Neural cell (in vitro differentiated cells): ENCODE results near the gene PWWP2A. TPM values are rescaled to one million over a fixed set of nuclear protein-coding genes. Genes with fewer than 3 reads are reported as not detected.
"Not testable (repeated sequence)": the region's sequence is repeated elsewhere in the genome, so short reads cannot be mapped to it uniquely, and the experiment has no call there.

Experiments
- H2AFZ ChIP-seq: fragments of 200-600, 300-800 bp; sonication (generic), shearing (Covaris generic); 2 replicates; pipeline ENCODE4 v1.6.0; 2014; ENCODE audit warnings: low read depth, mild to moderate bottlenecking, antibody characterized with exemption, low read length, moderate library complexity
- H3F3A ChIP-seq: fragments of 200-600 bp; shearing (Covaris generic); 2 replicates; pipeline ENCODE4 v1.6.1; 2016; ENCODE audit warnings: mild to moderate bottlenecking, moderate library complexity, mixed read lengths, antibody characterized with exemption, low read length; ENCODE audit not compliant: insufficient read depth, poor library complexity, severe bottlenecking
- H3K27ac ChIP-seq: fragments of 200-600, 300-800 bp; sonication (generic), shearing (Covaris generic); 2 replicates; pipeline ENCODE4 v1.5.1; 2014; ENCODE audit warnings: mild to moderate bottlenecking, low read length, moderate library complexity
- H3K27me3 ChIP-seq: fragments of 300-800, 200-600 bp; sonication (generic), shearing (Covaris generic); 2 replicates; pipeline ENCODE4 v1.6.0; 2014; ENCODE audit warnings: mild to moderate bottlenecking, low read depth, low read length, moderate library complexity; ENCODE audit not compliant: insufficient read depth
- H3K36me3 ChIP-seq: fragments of 300-800, 200-600 bp; sonication (generic), shearing (Covaris generic); 2 replicates; pipeline ENCODE4 v1.5.1; 2014; ENCODE audit warnings: mild to moderate bottlenecking, antibody characterized with exemption, low read length, moderate library complexity; ENCODE audit not compliant: insufficient read depth
- H3K4me2 ChIP-seq: fragments of 300-800, 200-600 bp; sonication (generic), shearing (Covaris generic); 2 replicates; pipeline ENCODE4 v1.6.0; 2014; ENCODE audit warnings: mild to moderate bottlenecking, low read length
- H3K4me3 ChIP-seq: fragments of 300-800, 200-600 bp; sonication (generic), shearing (Covaris generic); 2 replicates; pipeline ENCODE4 v1.5.1; 2014; ENCODE audit warnings: mild to moderate bottlenecking, low read length, moderate library complexity
- H3K79me2 ChIP-seq: fragments of 200-600 bp; shearing (Covaris generic); replicated peaks from 2 replicates; pipeline ENCODE4 v1.6.0; 2014; ENCODE audit warnings: mild to moderate bottlenecking, low read length, moderate library complexity; ENCODE audit not compliant: insufficient read depth
- H3K9ac ChIP-seq: fragments of 300-800, 200-600 bp; sonication (generic), shearing (Covaris generic); 2 replicates; pipeline ENCODE4 v1.6.1; 2016; ENCODE audit warnings: mild to moderate bottlenecking, low read length, mixed read lengths
- H3K9me2 ChIP-seq: fragments of 200-600 bp; shearing (Covaris generic); 2 replicates; pipeline ENCODE4 v1.6.1; 2016; ENCODE audit warnings: mild to moderate bottlenecking, low read length, mixed read lengths; ENCODE audit not compliant: insufficient read depth
- H3K9me3 ChIP-seq: fragments of 200-600, 300-800 bp; sonication (generic), shearing (Covaris generic); 2 replicates; pipeline ENCODE4 v1.6.1; 2016; ENCODE audit warnings: mild to moderate bottlenecking, mixed run types, low read length, moderate library complexity, mixed read lengths
- H4K20me1 ChIP-seq: fragments of 200-600 bp; shearing (Covaris generic); 2 replicates; pipeline ENCODE4 v1.6.1; 2016; ENCODE audit warnings: mild to moderate bottlenecking, mixed run types; ENCODE audit not compliant: insufficient read depth
- EP300 ChIP-seq: fragments of 450-650 bp; conservative IDR thresholded peaks from 2 replicates; pipeline ENCODE4 v1.6.1; 2014; ENCODE audit warnings: antibody characterized with exemption, mild to moderate bottlenecking, moderate library complexity; ENCODE audit not compliant: poor library complexity, severe bottlenecking
- EZH2 ChIP-seq: fragments of 200-600, 300-800 bp; shearing (Covaris generic), sonication (generic); IDR thresholded peaks from 2 replicates; pipeline ENCODE4 v1.6.1; 2014; ENCODE audit warnings: antibody characterized with exemption, low read length, borderline replicate concordance, mild to moderate bottlenecking; ENCODE audit not compliant: insufficient read depth, poor library complexity, severe bottlenecking
- MXI1 ChIP-seq: fragments of 450-650 bp; conservative IDR thresholded peaks from 2 replicates; pipeline ENCODE4 v1.6.1; 2014; ENCODE audit warnings: antibody characterized with exemption, mild to moderate bottlenecking; ENCODE audit not compliant: poor library complexity, severe bottlenecking
- POLR2AphosphoS5 ChIP-seq: IDR thresholded peaks from 2 replicates; pipeline ENCODE4 v1.6.1; 2012
- RAD21 ChIP-seq: fragments of 450-650 bp; conservative IDR thresholded peaks from 2 replicates; pipeline ENCODE4 v1.6.1; 2014; ENCODE audit warnings: antibody characterized with exemption, mild to moderate bottlenecking, moderate library complexity
- REST ChIP-seq: IDR thresholded peaks from 2 replicates; pipeline ENCODE4 v1.6.1; 2012; ENCODE audit warnings: borderline replicate concordance
- SMC3 ChIP-seq: fragments of 450-650 bp; conservative IDR thresholded peaks from 2 replicates; pipeline ENCODE4 v1.6.1; 2014; ENCODE audit warnings: antibody characterized with exemption, mild to moderate bottlenecking, moderate library complexity; ENCODE audit not compliant: poor library complexity
- TAF1 ChIP-seq: IDR thresholded peaks from 2 replicates; pipeline ENCODE4 v1.6.1; 2012; ENCODE audit warnings: low read depth
- polyA plus RNA-seq: library from polyadenylated mRNA; depleted of rRNA; stranded (reverse); fragments of >200 nt; gene quantifications from 2 replicates; pipeline ENCODE4 v1.2.3, GENCODE V29; 2014
- TF ChIP-seq, protein P1 (sequence below): fragments of 450-650 bp; IDR thresholded peaks from 2 replicates; pipeline ENCODE4 v1.5.1; 2014; ENCODE audit warnings: antibody characterized with exemption, mild to moderate bottlenecking, moderate library complexity; ENCODE audit not compliant: poor library complexity, severe bottlenecking

The PWWP2A gene
- polyA plus RNA-seq, 1 donor from 2014 or later: 37.2 TPM

- no peaks in the 10 kb centered on the region for H4K20me1 ChIP-seq
- no peak overlapping the region for H3K4me3 ChIP-seq
- H3K9ac ChIP-seq: no peak overlapping the region
- H2AFZ ChIP-seq: no peak overlapping the region
- no peaks in the 10 kb centered on the region for H3F3A ChIP-seq
- no peaks in the 10 kb centered on the region for H3K27me3 ChIP-seq
- H3K4me2 ChIP-seq: no peak overlapping the region
- H3K9me2 ChIP-seq: no peaks in the 10 kb centered on the region
- TF ChIP-seq EZH2: no peak
- no peak for TF ChIP-seq MXI1
- no peak overlapping the region for H3K27ac ChIP-seq
- no peaks in the 10 kb centered on the region for H3K9me3 ChIP-seq
- no peaks in the 10 kb centered on the region for H3K36me3 ChIP-seq
- H3K79me2 ChIP-seq: no peaks in the 10 kb centered on the region
Observed at GRCh38 chr5:160161626-160162025, 42.4 kb upstream of the PWWP2A start.

- not testable (repeated sequence) for H3K4me2 ChIP-seq, H3K9me2 ChIP-seq, H3K27me3 ChIP-seq, H3K36me3 ChIP-seq, H3K27ac ChIP-seq, H2AFZ ChIP-seq, H3F3A ChIP-seq, H4K20me1 ChIP-seq, H3K79me2 ChIP-seq, H3K9me3 ChIP-seq, H3K4me3 ChIP-seq, H3K9ac ChIP-seq
Observed at GRCh38 chr5:160160875-160161274, 41.6 kb upstream of the PWWP2A start.

GRCh38 chr5:160159991-160160792, 40.9 kb upstream of the PWWP2A start:
- no peak overlapping the region for H3K4me3 ChIP-seq
- no peaks in the 10 kb centered on the region for H3K79me2 ChIP-seq
- H3K27me3 ChIP-seq: no peaks in the 10 kb centered on the region
- no peak overlapping the region for H3K9ac ChIP-seq
- H3K4me2 ChIP-seq: no peak overlapping the region
- H3F3A ChIP-seq: no peaks in the 10 kb centered on the region
- H2AFZ ChIP-seq: no peak overlapping the region
- H3K9me3 ChIP-seq: no peaks in the 10 kb centered on the region
- no peaks in the 10 kb centered on the region for H3K36me3 ChIP-seq
- no peaks in the 10 kb centered on the region for H4K20me1 ChIP-seq
- no peaks in the 10 kb centered on the region for H3K9me2 ChIP-seq
- no peak overlapping the region for H3K27ac ChIP-seq
- no peak for TF ChIP-seq EZH2
- no peak for TF ChIP-seq MXI1
- no peak for TF ChIP-seq REST
- TF ChIP-seq SMC3: no peak
- no peak for TF ChIP-seq POLR2AphosphoS5
- TF ChIP-seq TAF1: no peak
- no peak for TF ChIP-seq RAD21
- TF ChIP-seq, protein P1, sequence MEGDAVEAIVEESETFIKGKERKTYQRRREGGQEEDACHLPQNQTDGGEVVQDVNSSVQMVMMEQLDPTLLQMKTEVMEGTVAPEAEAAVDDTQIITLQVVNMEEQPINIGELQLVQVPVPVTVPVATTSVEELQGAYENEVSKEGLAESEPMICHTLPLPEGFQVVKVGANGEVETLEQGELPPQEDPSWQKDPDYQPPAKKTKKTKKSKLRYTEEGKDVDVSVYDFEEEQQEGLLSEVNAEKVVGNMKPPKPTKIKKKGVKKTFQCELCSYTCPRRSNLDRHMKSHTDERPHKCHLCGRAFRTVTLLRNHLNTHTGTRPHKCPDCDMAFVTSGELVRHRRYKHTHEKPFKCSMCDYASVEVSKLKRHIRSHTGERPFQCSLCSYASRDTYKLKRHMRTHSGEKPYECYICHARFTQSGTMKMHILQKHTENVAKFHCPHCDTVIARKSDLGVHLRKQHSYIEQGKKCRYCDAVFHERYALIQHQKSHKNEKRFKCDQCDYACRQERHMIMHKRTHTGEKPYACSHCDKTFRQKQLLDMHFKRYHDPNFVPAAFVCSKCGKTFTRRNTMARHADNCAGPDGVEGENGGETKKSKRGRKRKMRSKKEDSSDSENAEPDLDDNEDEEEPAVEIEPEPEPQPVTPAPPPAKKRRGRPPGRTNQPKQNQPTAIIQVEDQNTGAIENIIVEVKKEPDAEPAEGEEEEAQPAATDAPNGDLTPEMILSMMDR: no peak
- no peak for TF ChIP-seq EP300
